SH-SY5Y (cell line): ENCODE data around the gene HS1BP3.

Source experiments
- GATA2 ChIP-seq: IDR thresholded peaks from 2 replicates; pipeline ENCODE4 v1.6.1; 2011; ENCODE audit warnings: mild to moderate bottlenecking, low read depth, low read length
- GATA3 ChIP-seq: IDR thresholded peaks from 2 replicates; pipeline ENCODE4 v1.6.1; 2011; ENCODE audit warnings: low read depth, mild to moderate bottlenecking, low read length, moderate library complexity

- TF ChIP-seq GATA3 (no peak), GATA2 (no peak)
Measured at GRCh38 chr2:20652141-20652540, 1.2 kb upstream of the HS1BP3 start.
